ENCODE measurements around the gene ARFGAP1.

The ARFGAP1 gene

GRCh38 chr20:63261060-63261794 is 11.4 kb upstream of the ARFGAP1 start:
- DNase-seq, result no peak

- DNase-seq, result no peak
These were observed 10.7 kb upstream of the ARFGAP1 start for GRCh38 chr20:63261795-63262528.

- DNase-seq, result no peak
These were observed 9.8 kb upstream of the ARFGAP1 start for GRCh38 chr20:63262836-63263235.

- DNase-seq, result no peak
These were observed 8.6 kb upstream of the ARFGAP1 start for GRCh38 chr20:63264000-63264399.

GRCh38 chr20:63264519-63264918 is 8.1 kb upstream of the ARFGAP1 start:
- DNase-seq, result no peak

- no peak for DNase-seq
These were observed 6.6 kb upstream of the ARFGAP1 start for GRCh38 chr20:63265891-63266515.

- no peak for DNase-seq
These were observed 4.9 kb upstream of the ARFGAP1 start for GRCh38 chr20:63267691-63268090.

- DNase-seq, result no peak
These were observed 4.4 kb upstream of the ARFGAP1 start for GRCh38 chr20:63268256-63268655.

GRCh38 chr20:63268671-63269439 is 3.8 kb upstream of the ARFGAP1 start:
- no peak for DNase-seq

GRCh38 chr20:63269724-63270123 is 2.9 kb upstream of the ARFGAP1 start:
- DNase-seq, result no peak

GRCh38 chr20:63270606-63271325 is 1.8 kb upstream of the ARFGAP1 start:
- no peak for DNase-seq

- no peak for DNase-seq
These were observed 506 bp downstream of the ARFGAP1 start for GRCh38 chr20:63273059-63273579.

GRCh38 chr20:63273635-63274380 is 1.2 kb downstream of the ARFGAP1 start:
- DNase-seq, result no peak

- no peak for DNase-seq
These were observed 2.0 kb downstream of the ARFGAP1 start for GRCh38 chr20:63274381-63275228.

- no peak for DNase-seq
These were observed 3.2 kb downstream of the ARFGAP1 start for GRCh38 chr20:63275825-63276224.

- DNase-seq, result no peak
These were observed 4.3 kb downstream of the ARFGAP1 start for GRCh38 chr20:63276956-63277355.

GRCh38 chr20:63277466-63278272 is 5.1 kb downstream of the ARFGAP1 start:
- no peak for DNase-seq

- DNase-seq, result no peak
These were observed 6.0 kb downstream of the ARFGAP1 start for GRCh38 chr20:63278661-63279060.

- DNase-seq, result no peak
These were observed 7.3 kb downstream of the ARFGAP1 start for GRCh38 chr20:63279931-63280330.

- no peak for DNase-seq
These were observed 7.8 kb downstream of the ARFGAP1 start for GRCh38 chr20:63280371-63280770.
